CD4-positive, alpha-beta memory T cell (primary cell): ENCODE results near the gene TMEM225B. TPM values are rescaled to one million over a fixed set of nuclear protein-coding genes. Genes with fewer than 3 reads are reported as not detected.

Experiments
- CTCF ChIA-PET: fragments of 350-600 bp; sonication (Branson Sonifier 250); formaldehyde crosslinking; loops from one replicate; lab custom pipeline; 2021; ENCODE audit warnings: inconsistent platforms; ENCODE audit not compliant: partially characterized antibody; lab: Charles Lee
- POLR2A ChIA-PET: fragments of 350-600 bp; sonication (Branson Sonifier 250); formaldehyde crosslinking; loops from one replicate; lab custom pipeline; 2021; ENCODE audit not compliant: partially characterized antibody; lab: Charles Lee
- DNase-seq, 5 donors: peaks; one replicate each; pipeline versions ENCODE4 v3.0.0 to v3.0.0-alpha.2; 2020 to 2022; ENCODE audit warnings: mixed read lengths in 1 of 5
- H3K27ac ChIP-seq: one replicate; pipeline ENCODE4 v1.7.0; 2013; ENCODE audit warnings: low read depth, low read length
- H3K27me3 ChIP-seq: 2 replicates; pipeline ENCODE4 v1.7.0; 2013; ENCODE audit warnings: mild to moderate bottlenecking, low read length, moderate library complexity; ENCODE audit not compliant: insufficient read depth
- H3K36me3 ChIP-seq: 2 replicates; pipeline ENCODE4 v1.7.0; 2013; ENCODE audit warnings: mild to moderate bottlenecking, low read length, moderate library complexity; ENCODE audit not compliant: insufficient read depth
- H3K4me1 ChIP-seq: 2 replicates; pipeline ENCODE4 v1.7.0; 2013; ENCODE audit warnings: mild to moderate bottlenecking, low read length, moderate library complexity; ENCODE audit not compliant: insufficient read depth
- H3K4me3 ChIP-seq, 2 donors: one replicate each; pipeline ENCODE4 v1.7.0; 2013; ENCODE audit warnings: low read length in 2 of 2, mild to moderate bottlenecking in 1 of 2
- H3K9me3 ChIP-seq, 2 donors: one replicate each; pipeline ENCODE4 v1.7.0; 2013; ENCODE audit warnings: low read length in 2 of 2, control low read depth in 1 of 2; ENCODE audit not compliant: control insufficient read depth in 1 of 2
- H3K27ac Mint-ChIP-seq, 7 donors: one replicate each; pipeline ENCODE4 v1.8.0; 2020 to 2021; ENCODE audit warnings: mixed read lengths in 7 of 7, mild to moderate bottlenecking in 6 of 7, inconsistent platforms in 3 of 7, moderate library complexity in 3 of 7
- H3K27me3 Mint-ChIP-seq, 2 donors: one replicate each; pipeline ENCODE4 v1.8.0; 2020 to 2021; ENCODE audit warnings: mixed read lengths in 2 of 2
- H3K36me3 Mint-ChIP-seq, 2 donors: one replicate each; pipeline ENCODE4 v1.8.0; 2020 to 2021; ENCODE audit warnings: mixed read lengths in 2 of 2, inconsistent platforms in 1 of 2, mild to moderate bottlenecking in 1 of 2
- H3K4me1 Mint-ChIP-seq, 4 donors: one replicate each; pipeline ENCODE4 v1.8.0; 2020 to 2021; ENCODE audit warnings: mixed read lengths in 4 of 4, mild to moderate bottlenecking in 1 of 4
- H3K4me3 Mint-ChIP-seq, 8 donors: one replicate each; pipeline ENCODE4 v1.8.0; 2020 to 2021; ENCODE audit warnings: mixed read lengths in 8 of 8, mild to moderate bottlenecking in 7 of 8, moderate library complexity in 6 of 8, inconsistent platforms in 3 of 8
- H3K9me3 Mint-ChIP-seq, 8 donors: one replicate each; pipeline ENCODE4 v1.8.0; 2020 to 2021; ENCODE audit warnings: mixed read lengths in 8 of 8, mild to moderate bottlenecking in 5 of 8, inconsistent platforms in 3 of 8, moderate library complexity in 1 of 8
- intact Hi-C: fragments of 100-400 bp; cut with micrococcal nuclease; formaldehyde crosslinking; loops from one replicate; pipeline ENCODE4 v1.15.1; 2023
- polyA plus RNA-seq, 2 donors: library from polyadenylated mRNA; unstranded; fragments of 300-500 nt; fragmentation: Illumina TruSeq; gene quantifications; one replicate each; pipeline ENCODE4 v1.2.3, GENCODE V29; 2021
- total RNA-seq, 2 experiments: library from RNA; stranded (reverse); gene quantifications; one replicate each; pipeline ENCODE4 v1.2.3, GENCODE V29; 2021

The TMEM225B gene
- total and polyA plus RNA-seq, 4 experiments from 2014 or later: 0.61 to 1.1 (median 1.0) TPM

GRCh38 chr7:99557196-99557607 lies 40.9 kb upstream of the TMEM225B start:
- CTCF ChIA-PET: interaction anchor here (1.4 to 2.0 kb wide), 3 partner anchors 32 to 59 kb away, joined by 3 to 5 read pairs (median 3); partner anchors contain the start of gene ZKSCAN5

DNA sequence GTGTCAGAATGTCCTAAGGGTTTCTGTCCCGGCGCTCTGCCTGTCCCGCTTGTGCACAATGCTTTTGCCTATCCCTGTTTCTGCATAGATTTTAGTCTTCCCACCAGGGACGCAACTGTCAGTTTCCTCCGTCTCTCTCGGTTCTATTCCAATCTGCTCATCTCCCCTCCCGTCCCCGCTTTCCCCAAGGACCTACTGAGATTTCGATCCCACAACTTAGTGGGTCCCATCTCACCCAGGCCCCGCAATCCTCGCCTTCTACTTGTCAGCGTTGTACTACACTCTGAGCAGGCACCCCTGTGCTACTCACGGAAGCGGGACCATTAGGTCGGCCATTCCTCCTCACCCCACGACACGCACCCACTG lies 40.1 kb upstream of the TMEM225B start:
- Histone ChIP-seq H3K27ac (peak overlapping the region; percentile 98), H3K4me1 (peaks cover 43% of the 10 kb centered on the region), H3K4me3 (peak overlapping the region; percentile 76 to 97), H3K9me3 (no peaks in the 10 kb centered on the region), H3K36me3 (peaks cover 32% of the 10 kb centered on the region), H3K27me3 (no peaks in the 10 kb centered on the region)
- Mint-ChIP-seq H3K9me3 (no peaks in the 10 kb centered on the region), H3K27me3 (no peaks in the 10 kb centered on the region), H3K27ac (peak overlapping the region; percentile 96 to 99 (median 99)), H3K4me1 (peaks cover 26 to 60% (median 46%) of the 10 kb centered on the region in 4 donors), H3K4me3 (peak overlapping the region; percentile 91 to 100 (median 98)), H3K36me3 (peaks cover 25 to 69% of the 10 kb centered on the region in 2 donors)
- ChIA-PET CTCF (interaction anchor here (1.2 to 2.0 kb wide), 4 partner anchors 32 to 149 kb away, joined by 3 to 5 read pairs (median 3); partner anchors contain the start of genes BUD31, PDAP1 and ZKSCAN5), POLR2A (interaction anchor here (0.6 to 4.7 kb wide), 39 partner anchors 11 to 1694 kb away, joined by 3 to 86 read pairs (median 5); partner anchors contain the start of genes AP4M1, ATP5MF, BUD31 and CPSF4)
- no peak for DNase-seq
- intact Hi-C loops: loop anchor here (1.0 to 10.0 kb wide), 5 partner anchors 54 to 527 kb away; partner anchors contain the start of genes BUD31, COPS6, PDAP1 and ZKSCAN5

More at GRCh38 chr7:99557196-99557607, 40.9 kb upstream of the TMEM225B start:
- POLR2A ChIA-PET: interaction anchor here (0.7 to 4.7 kb wide), 12 partner anchors 21 to 362 kb away, joined by 3 to 86 read pairs (median 10); partner anchors contain the start of genes BUD31, PDAP1, TRIM4 and ZKSCAN5
- Mint-ChIP-seq H3K27me3 (no peaks in the 10 kb centered on the region), H3K4me1 (peaks cover 29 to 67% (median 45%) of the 10 kb centered on the region in 4 donors), H3K27ac (peak overlapping the region; percentile 96 to 99 (median 99)), H3K36me3 (peaks cover 18 to 64% of the 10 kb centered on the region in 2 donors), H3K9me3 (no peaks in the 10 kb centered on the region), H3K4me3 (peak overlapping the region; percentile 91 to 100 (median 98))
- intact Hi-C loops: loop anchor here (10.0 kb wide), 1 partner anchor 528 kb away; the partner anchor contains the start of genes COPS6 and ZNF3
- H3K27ac ChIP-seq: peak overlapping the region; percentile 98
- no peak for DNase-seq
- H3K9me3 ChIP-seq: no peaks in the 10 kb centered on the region
- H3K4me3 ChIP-seq: peak overlapping the region; percentile 76 to 97
- no peaks in the 10 kb centered on the region for H3K27me3 ChIP-seq
- peaks cover 24% of the 10 kb centered on the region for H3K36me3 ChIP-seq
- peaks cover 48% of the 10 kb centered on the region for H3K4me1 ChIP-seq

GRCh38 chr7:99558306-99559174 lies 39.5 kb upstream of the TMEM225B start, which contains the start of gene ZNF655:
Gene ZNF655, plus strand, starts transcription at chr7:99558642. Its CDS starts 1,918 bp downstream, at chr7:99560560.
- H3K27me3 ChIP-seq: no peaks in the 10 kb centered on the region
- Mint-ChIP-seq H3K36me3 (peaks cover 27 to 67% of the 10 kb centered on the region in 2 donors), H3K9me3 (no peaks in the 10 kb centered on the region), H3K4me3 (peak within 1 kb of the TSS; percentile 91 to 100 (median 98)), H3K27ac (peak within 1 kb of the TSS; percentile 96 to 99 (median 99)), H3K27me3 (no peaks in the 10 kb centered on the region), H3K4me1 (peaks cover 27 to 56% (median 42%) of the 10 kb centered on the region in 4 donors)
- peak; percentile 92 to 95 (median 92) for DNase-seq
- peak within 1 kb of the TSS; percentile 76 to 97 for H3K4me3 ChIP-seq
- intact Hi-C loops: loop anchor here (1.0 to 10.0 kb wide), 5 partner anchors 54 to 526 kb away; partner anchors contain the start of genes BUD31, COPS6, PDAP1 and ZKSCAN5
- H3K4me1 ChIP-seq: peaks cover 43% of the 10 kb centered on the region
- ChIA-PET POLR2A (interaction anchor here (0.6 to 4.7 kb wide), 44 partner anchors 9 to 1694 kb away, joined by 3 to 86 read pairs (median 4); partner anchors contain the start of genes AP4M1, ATP5MF, BUD31 and CPSF4), CTCF (interaction anchor here (0.9 to 2.0 kb wide), 6 partner anchors 33 to 165 kb away, joined by 3 to 5 read pairs (median 3); partner anchors contain the start of genes BUD31, PDAP1 and ZKSCAN5)
- H3K27ac ChIP-seq: peak within 1 kb of the TSS; percentile 98
- H3K36me3 ChIP-seq: peaks cover 34% of the 10 kb centered on the region
- no peaks in the 10 kb centered on the region for H3K9me3 ChIP-seq

DNA sequence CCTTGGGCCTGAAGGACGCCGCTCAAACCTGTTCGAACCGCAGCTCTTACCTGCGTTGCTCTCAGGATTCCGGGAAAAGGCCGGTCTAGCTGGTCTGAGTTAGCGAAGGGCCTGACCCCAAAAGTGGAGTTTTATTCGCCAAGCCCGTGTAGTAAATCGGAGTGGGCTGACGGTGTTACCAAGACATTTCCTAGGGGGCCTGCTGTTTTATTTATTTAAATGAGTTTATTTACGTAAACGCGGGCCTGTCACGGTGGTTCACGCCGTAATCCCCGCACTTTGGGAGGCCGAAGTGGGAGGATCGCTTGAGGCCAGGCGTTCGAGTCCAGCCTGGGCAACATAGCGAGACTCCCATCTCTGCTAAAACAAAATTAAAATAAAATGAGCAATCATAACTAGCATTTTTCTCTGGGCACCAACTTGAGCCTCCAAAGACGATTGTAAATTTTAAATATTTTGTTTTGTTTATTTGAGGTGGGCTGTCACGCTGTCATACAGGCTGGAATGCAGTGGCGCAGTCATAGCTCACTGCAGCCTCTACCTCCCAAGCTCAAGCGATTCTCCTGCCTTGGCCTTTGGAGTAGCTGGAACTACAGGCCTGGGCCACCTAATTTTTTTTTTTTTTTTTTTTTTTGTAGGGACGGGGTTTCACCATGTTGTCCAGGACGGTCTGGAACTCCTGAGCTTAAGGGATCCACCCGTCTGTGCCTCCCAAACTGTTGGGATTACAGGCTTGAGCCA lies 38.7 kb upstream of the TMEM225B start:
- Mint-ChIP-seq H3K4me3 (peak overlapping the region; percentile 91 to 100 (median 98)), H3K36me3 (peaks cover 36 to 72% of the 10 kb centered on the region in 2 donors), H3K27ac (peak overlapping the region; percentile 96 to 99 (median 99)), H3K4me1 (peaks cover 32 to 63% (median 44%) of the 10 kb centered on the region in 4 donors), H3K27me3 (no peaks in the 10 kb centered on the region), H3K9me3 (no peaks in the 10 kb centered on the region)
- peak overlapping the region; percentile 98 for H3K27ac ChIP-seq
- H3K27me3 ChIP-seq: no peaks in the 10 kb centered on the region
- intact Hi-C loops: loop anchor here (2.0 to 10.0 kb wide), 3 partner anchors 57 to 525 kb away; partner anchors contain the start of genes COPS6, ZNF3, ZNF789 and ZSCAN25
- peak overlapping the region; percentile 60 to 97 for H3K4me3 ChIP-seq
- ChIA-PET CTCF (interaction anchor here (0.7 to 1.2 kb wide), 6 partner anchors 8 to 166 kb away, joined by 3 to 5 read pairs (median 3); partner anchors contain the start of genes BUD31 and PDAP1), POLR2A (interaction anchor here (0.6 to 4.7 kb wide), 26 partner anchors 8 to 1147 kb away, joined by 3 to 86 read pairs (median 6); partner anchors contain the start of genes ATP5MF, BUD31, CPSF4 and PDAP1)
- H3K36me3 ChIP-seq: peaks cover 42% of the 10 kb centered on the region
- H3K4me1 ChIP-seq: peaks cover 43% of the 10 kb centered on the region
- DNase-seq: no peak
- no peaks in the 10 kb centered on the region for H3K9me3 ChIP-seq

- POLR2A ChIA-PET: interaction anchor here (4.7 kb wide), 2 partner anchors 55 to 153 kb away, joined by 34 to 53 read pairs; partner anchors contain the start of genes BUD31, PDAP1 and ZSCAN25
- no peak for DNase-seq
- intact Hi-C loops: no loop called here
- Mint-ChIP-seq H3K4me3 (peak overlapping the region in 7 of 8 donors; percentile 8 to 73 (median 58)), H3K27ac (peak overlapping the region; percentile 77 to 98 (median 83)), H3K4me1 (peaks cover 29 to 61% (median 44%) of the 10 kb centered on the region in 4 donors), H3K36me3 (peaks cover 42 to 76% of the 10 kb centered on the region in 2 donors), H3K9me3 (no peaks in the 10 kb centered on the region), H3K27me3 (no peaks in the 10 kb centered on the region)
- peaks cover 33% of the 10 kb centered on the region for H3K4me1 ChIP-seq
- no peaks in the 10 kb centered on the region for H3K9me3 ChIP-seq
- H3K4me3 ChIP-seq: no peak overlapping the region
- CTCF ChIA-PET: no interaction called here
- H3K27ac ChIP-seq: peak overlapping the region; percentile 1
- no peaks in the 10 kb centered on the region for H3K27me3 ChIP-seq
- peaks cover 54% of the 10 kb centered on the region for H3K36me3 ChIP-seq
Measured at GRCh38 chr7:99560834-99561736, 37.0 kb upstream of the TMEM225B start.
